G401 (cell line): ENCODE measurements around the gene PER1. TPM values are rescaled to one million over a fixed set of nuclear protein-coding genes. Genes with fewer than 3 reads are reported as not detected.

Experiments used
- DNase-seq: peaks from one replicate; pipeline ENCODE4 v3.0.0-alpha.2; 2015; ENCODE audit warnings: low spot score
- in situ Hi-C: cut with HindIII; loops from 2 replicates; pipeline ENCODE4 v1.10.0; 2016; ENCODE audit warnings: low sequenced_read_pairs, mixed read lengths
- total RNA-seq: library from RNA; depleted of rRNA; stranded (reverse); fragments of >200 nt; shearing (Covaris generic); gene quantifications from 2 replicates; pipeline ENCODE4 v1.2.3, GENCODE V29; 2014; rRNA removed

PER1 gene
- 29.0 and 34.0 TPM in 2 replicates for total RNA-seq

GRCh38 chr17:8152112-8152775 is at the start of gene PER1:
TSS of gene PER1 (minus strand) at chr17:8152404. CDS start at chr17:8150706, 1,698 bp downstream.
- in situ Hi-C loops: no loop called here
- DNase-seq: peak; percentile 99

- peak; percentile 99 for DNase-seq
- in situ Hi-C loops: no loop called here
Observed at GRCh38 chr17:8192070-8192815, 40.0 kb upstream of the PER1 start.

GRCh38 chr17:8190506-8190905 is 38.3 kb upstream of the PER1 start:
- DNase-seq: no peak
- in situ Hi-C loops: no loop called here

- in situ Hi-C loops: loop anchor here (5.0 kb wide), 1 partner anchor 68 kb away; the partner anchor contains the start of gene HES7
- peak; percentile 100 for DNase-seq
Observed at GRCh38 chr17:8189711-8190477, 37.7 kb upstream of the PER1 start, which contains the start of gene BORCS6. TSS of gene BORCS6 (minus strand) at chr17:8190180. CDS start at chr17:8190140, 40 bp downstream.

- no peak for DNase-seq
Observed at GRCh38 chr17:8189041-8189710, 37.0 kb upstream of the PER1 start.

GRCh38 chr17:8188263-8188839 is 36.1 kb upstream of the PER1 start:
- in situ Hi-C loops: loop anchor here (5.0 kb wide), 1 partner anchor 66 kb away; the partner anchor contains the start of gene HES7
- no peak for DNase-seq

More at GRCh38 chr17:8189041-8189710, 37.0 kb upstream of the PER1 start:
- in situ Hi-C loops: loop anchor here (5.0 kb wide), 1 partner anchor 67 kb away; the partner anchor contains the start of gene HES7

GRCh38 chr17:8187517-8188262 is 35.5 kb upstream of the PER1 start:
- in situ Hi-C loops: loop anchor here (5.0 kb wide), 1 partner anchor 65 kb away; the partner anchor contains the start of gene HES7
- peak; percentile 94 for DNase-seq

- in situ Hi-C loops: loop anchor here (5.0 kb wide), 1 partner anchor 65 kb away; the partner anchor contains the start of gene HES7
- DNase-seq: peak; percentile 96
Observed at GRCh38 chr17:8186787-8187516, 34.7 kb upstream of the PER1 start.

- in situ Hi-C loops: loop anchor here (5.0 kb wide), 1 partner anchor 64 kb away; the partner anchor contains the start of gene HES7
- no peak for DNase-seq
Observed at GRCh38 chr17:8186446-8186786, 34.2 kb upstream of the PER1 start.

GRCh38 chr17:8185582-8186445 is 33.6 kb upstream of the PER1 start:
- DNase-seq: peak; percentile 86
- in situ Hi-C loops: loop anchor here (5.0 kb wide), 1 partner anchor 64 kb away; the partner anchor contains the start of gene HES7

- in situ Hi-C loops: no loop called here
- DNase-seq: no peak
Observed at GRCh38 chr17:8176998-8177731, 25.0 kb upstream of the PER1 start.

- in situ Hi-C loops: no loop called here
- peak; percentile 90 for DNase-seq
Observed at GRCh38 chr17:8176197-8176940, 24.2 kb upstream of the PER1 start, which contains the start of gene TMEM107. TSS of gene TMEM107 (minus strand) at chr17:8176380. CDS start at chr17:8176286, 94 bp downstream.

GRCh38 chr17:8175795-8176196 is 23.6 kb upstream of the PER1 start:
- in situ Hi-C loops: no loop called here
- DNase-seq: no peak

GRCh38 chr17:8173871-8174322 is 21.7 kb upstream of the PER1 start:
- in situ Hi-C loops: no loop called here
- no peak for DNase-seq
